ENCODE data around the gene CNTN4.
"Not testable (repeated sequence)": the region's sequence is repeated elsewhere in the genome, so short reads cannot be mapped to it uniquely, and the experiment has no call there.

CNTN4 gene

GRCh38 chr3:2525968-2526367 is 427.3 kb downstream of the CNTN4 start:
- Histone ChIP-seq H3K4me1 (ENCODE audit: low read depth, poor library complexity, severe bottlenecking) (no peaks in the 10 kb centered on the region), H3K79me2 (ENCODE audit: insufficient read depth, low read depth) (no peaks in the 10 kb centered on the region), H4K20me1 (ENCODE audit: insufficient read depth) (no peaks in the 10 kb centered on the region), H3K27ac (no peak overlapping the region), H3K4me2 (no peak overlapping the region), H3K36me3 (ENCODE audit: insufficient read depth) (no peaks in the 10 kb centered on the region), H3K9ac (no peak overlapping the region), H3K4me3 (IDR thresholded peaks at IDR 0.05; ENCODE audit: insufficient read depth, low read depth, low read length) (no peak overlapping the region), H3K27me3 (ENCODE audit: insufficient read depth, low read depth) (no peaks in the 10 kb centered on the region), H2AFZ (ENCODE audit: low read depth) (no peak overlapping the region)
- TF ChIP-seq, protein P1, sequence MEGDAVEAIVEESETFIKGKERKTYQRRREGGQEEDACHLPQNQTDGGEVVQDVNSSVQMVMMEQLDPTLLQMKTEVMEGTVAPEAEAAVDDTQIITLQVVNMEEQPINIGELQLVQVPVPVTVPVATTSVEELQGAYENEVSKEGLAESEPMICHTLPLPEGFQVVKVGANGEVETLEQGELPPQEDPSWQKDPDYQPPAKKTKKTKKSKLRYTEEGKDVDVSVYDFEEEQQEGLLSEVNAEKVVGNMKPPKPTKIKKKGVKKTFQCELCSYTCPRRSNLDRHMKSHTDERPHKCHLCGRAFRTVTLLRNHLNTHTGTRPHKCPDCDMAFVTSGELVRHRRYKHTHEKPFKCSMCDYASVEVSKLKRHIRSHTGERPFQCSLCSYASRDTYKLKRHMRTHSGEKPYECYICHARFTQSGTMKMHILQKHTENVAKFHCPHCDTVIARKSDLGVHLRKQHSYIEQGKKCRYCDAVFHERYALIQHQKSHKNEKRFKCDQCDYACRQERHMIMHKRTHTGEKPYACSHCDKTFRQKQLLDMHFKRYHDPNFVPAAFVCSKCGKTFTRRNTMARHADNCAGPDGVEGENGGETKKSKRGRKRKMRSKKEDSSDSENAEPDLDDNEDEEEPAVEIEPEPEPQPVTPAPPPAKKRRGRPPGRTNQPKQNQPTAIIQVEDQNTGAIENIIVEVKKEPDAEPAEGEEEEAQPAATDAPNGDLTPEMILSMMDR (conservative IDR thresholded peaks at IDR 0.05; ENCODE audit: low read depth, low read length), result no peak

DNA sequence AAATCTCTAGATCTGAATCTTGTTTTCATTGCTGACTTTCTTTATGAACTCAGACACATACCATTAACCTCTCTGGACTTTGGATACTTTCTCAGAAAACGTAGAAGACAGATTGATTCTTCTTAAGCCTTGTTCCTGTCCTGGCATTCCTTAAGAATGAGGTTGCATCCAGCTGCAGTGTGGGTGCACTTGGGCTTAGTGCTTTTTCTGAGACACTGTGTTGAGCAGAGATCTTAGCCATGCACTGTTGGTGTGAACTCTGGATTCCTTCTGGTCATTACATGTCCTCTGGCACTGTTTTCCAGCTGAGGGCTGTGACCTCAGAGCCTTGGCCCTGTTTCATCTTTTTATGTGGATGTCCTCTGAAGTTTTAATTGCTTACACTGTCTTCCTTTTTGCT is 428.3 kb downstream of the CNTN4 start:
- Histone ChIP-seq H3K27ac (no peak overlapping the region), H3K9ac (no peak overlapping the region), H3K4me1 (ENCODE audit: low read depth, poor library complexity, severe bottlenecking) (no peaks in the 10 kb centered on the region), H3K4me3 (IDR thresholded peaks at IDR 0.05; ENCODE audit: insufficient read depth, low read depth, low read length) (no peak overlapping the region), H3K4me2 (no peak overlapping the region), H3K27me3 (ENCODE audit: insufficient read depth, low read depth) (no peaks in the 10 kb centered on the region), H2AFZ (ENCODE audit: low read depth) (no peak overlapping the region), H4K20me1 (ENCODE audit: insufficient read depth) (no peaks in the 10 kb centered on the region), H3K36me3 (ENCODE audit: insufficient read depth) (no peaks in the 10 kb centered on the region), H3K79me2 (ENCODE audit: insufficient read depth, low read depth) (no peaks in the 10 kb centered on the region)
- TF ChIP-seq, protein P1 (conservative IDR thresholded peaks at IDR 0.05; ENCODE audit: low read depth, low read length), result no peak

DNA sequence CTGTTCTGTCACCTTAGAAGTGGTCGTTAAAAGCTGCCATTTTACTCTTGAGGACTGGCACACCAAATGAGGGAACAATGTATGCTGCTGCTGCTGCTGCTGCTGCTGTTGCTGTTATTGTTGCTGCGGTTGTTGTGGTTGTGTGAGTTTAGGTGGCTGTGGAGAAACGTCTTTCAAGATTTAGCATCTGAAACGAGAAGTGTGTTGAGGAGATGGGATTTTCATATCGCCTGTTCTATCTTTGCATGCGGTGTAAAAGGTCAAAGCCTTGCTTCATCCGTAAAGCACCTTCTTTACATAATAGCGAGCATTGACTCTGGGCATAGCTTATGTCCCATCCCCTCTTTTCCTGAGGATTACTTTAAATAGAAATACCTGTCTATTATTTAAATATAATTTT is 428.7 kb downstream of the CNTN4 start:
- not testable (repeated sequence) for H3K4me3 ChIP-seq (IDR thresholded peaks at IDR 0.05; ENCODE audit: insufficient read depth, low read depth, low read length); H3K36me3 ChIP-seq (ENCODE audit: insufficient read depth); H3K4me2 ChIP-seq; H3K4me1 ChIP-seq (ENCODE audit: low read depth, poor library complexity, severe bottlenecking); H3K79me2 ChIP-seq (ENCODE audit: insufficient read depth, low read depth); H2AFZ ChIP-seq (ENCODE audit: low read depth); H3K9ac ChIP-seq; H3K27ac ChIP-seq; H4K20me1 ChIP-seq (ENCODE audit: insufficient read depth); H3K27me3 ChIP-seq (ENCODE audit: insufficient read depth, low read depth)

DNA sequence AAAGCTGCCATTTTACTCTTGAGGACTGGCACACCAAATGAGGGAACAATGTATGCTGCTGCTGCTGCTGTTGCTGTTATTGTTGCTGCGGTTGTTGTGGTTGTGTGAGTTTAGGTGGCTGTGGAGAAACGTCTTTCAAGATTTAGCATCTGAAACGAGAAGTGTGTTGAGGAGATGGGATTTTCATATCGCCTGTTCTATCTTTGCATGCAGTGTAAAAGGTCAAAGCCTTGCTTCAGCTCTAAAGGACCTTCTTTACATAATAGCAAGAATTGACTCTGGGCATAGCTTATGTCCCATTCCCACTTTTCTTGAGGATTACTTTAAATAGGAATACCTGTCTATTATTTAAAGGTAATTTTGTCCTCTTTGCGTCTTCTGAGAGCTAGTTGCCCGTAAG is 436.1 kb downstream of the CNTN4 start:
- not testable (repeated sequence) for H3K36me3 ChIP-seq (ENCODE audit: insufficient read depth); H3K4me2 ChIP-seq; H4K20me1 ChIP-seq (ENCODE audit: insufficient read depth); H2AFZ ChIP-seq (ENCODE audit: low read depth); H3K27ac ChIP-seq; H3K79me2 ChIP-seq (ENCODE audit: insufficient read depth, low read depth); H3K4me3 ChIP-seq (IDR thresholded peaks at IDR 0.05; ENCODE audit: insufficient read depth, low read depth, low read length); H3K9ac ChIP-seq; H3K4me1 ChIP-seq (ENCODE audit: low read depth, poor library complexity, severe bottlenecking); H3K27me3 ChIP-seq (ENCODE audit: insufficient read depth, low read depth)

GRCh38 chr3:2535206-2535605 is 436.5 kb downstream of the CNTN4 start:
- no peaks in the 10 kb centered on the region for H3K27me3 ChIP-seq (ENCODE audit: insufficient read depth, low read depth)
- no peak overlapping the region for H2AFZ ChIP-seq (ENCODE audit: low read depth)
- no peaks in the 10 kb centered on the region for H3K36me3 ChIP-seq (ENCODE audit: insufficient read depth)
- H4K20me1 ChIP-seq (ENCODE audit: insufficient read depth), result no peaks in the 10 kb centered on the region
- H3K4me1 ChIP-seq (ENCODE audit: low read depth, poor library complexity, severe bottlenecking), result no peaks in the 10 kb centered on the region
- H3K4me2 ChIP-seq, result no peak overlapping the region
- no peak overlapping the region for H3K27ac ChIP-seq
- H3K4me3 ChIP-seq (IDR thresholded peaks at IDR 0.05; ENCODE audit: insufficient read depth, low read depth, low read length), result no peak overlapping the region
- H3K79me2 ChIP-seq (ENCODE audit: insufficient read depth, low read depth), result no peaks in the 10 kb centered on the region
- H3K9ac ChIP-seq, result no peak overlapping the region
- TF ChIP-seq, protein P1 (conservative IDR thresholded peaks at IDR 0.05; ENCODE audit: low read depth, low read length), result no peak

Measured in KMS-11 (cell line).